GM12874 (cell line): ENCODE data around the gene ZDHHC14.

Experiments
- CTCF ChIP-seq: IDR thresholded peaks from 2 replicates; pipeline ENCODE4 v1.5.1; 2011; ENCODE audit warnings: low read depth, mild to moderate bottlenecking, control low read depth, low read length, moderate library complexity; ENCODE audit not compliant: insufficient read depth

The ZDHHC14 gene

GRCh38 chr6:157613011-157613522 lies 232.1 kb downstream of the ZDHHC14 start:
- no peak for TF ChIP-seq CTCF

- TF ChIP-seq CTCF: no peak
Observed at GRCh38 chr6:157614026-157614568, 233.1 kb downstream of the ZDHHC14 start.

- no peak for TF ChIP-seq CTCF
Observed at GRCh38 chr6:157615420-157615769, 234.4 kb downstream of the ZDHHC14 start.

- no peak for TF ChIP-seq CTCF
Observed at GRCh38 chr6:157615951-157616350, 235.0 kb downstream of the ZDHHC14 start.

GRCh38 chr6:157620944-157621343 lies 240.0 kb downstream of the ZDHHC14 start:
- TF ChIP-seq CTCF: no peak

GRCh38 chr6:157621406-157621805 lies 240.4 kb downstream of the ZDHHC14 start:
- no peak for TF ChIP-seq CTCF

GRCh38 chr6:157622427-157622826 lies 241.4 kb downstream of the ZDHHC14 start:
- no peak for TF ChIP-seq CTCF

GRCh38 chr6:157625111-157625510 lies 244.1 kb downstream of the ZDHHC14 start:
- no peak for TF ChIP-seq CTCF
